Kidney (tissue), 14 donors: ENCODE data around the gene RGS2. TPM values are rescaled to one million over a fixed set of nuclear protein-coding genes. Genes with fewer than 3 reads are reported as not detected.

ENCODE experiments used
- DNase-seq, 5 donors: peaks; one replicate each; pipeline ENCODE4 v3.0.0-alpha.2; 2013 to 2020
- FAIRE-seq: peaks from 2 replicates; lab custom pipeline; 2012; peaks lifted over from hg19 to GRCh38; lab: Jason Lieb, UNC
- H3K27ac ChIP-seq, 2 donors: one replicate each; pipeline ENCODE4 v1.7.0; 2013; ENCODE audit warnings: low read depth in 2 of 2, low read length in 2 of 2, inconsistent platforms in 1 of 2
- H3K27me3 ChIP-seq: one replicate; pipeline ENCODE4 v1.7.1; 2013; ENCODE audit warnings: low read length, inconsistent platforms; ENCODE audit not compliant: control insufficient read depth, insufficient read depth
- H3K36me3 ChIP-seq, 3 donors: one replicate each; pipeline versions ENCODE4 v1.7.0 to v1.7.1; 2013; ENCODE audit warnings: low read length in 3 of 3, control low read depth in 1 of 3, inconsistent platforms in 1 of 3; ENCODE audit not compliant: insufficient read depth in 3 of 3, control insufficient read depth in 2 of 3
- H3K4me1 ChIP-seq, 3 donors: one replicate each; pipeline versions ENCODE4 v1.7.0 to v1.7.1; 2013; ENCODE audit warnings: low read length in 3 of 3, inconsistent platforms in 1 of 3, low read depth in 1 of 3; ENCODE audit not compliant: control insufficient read depth in 2 of 3, insufficient read depth in 2 of 3
- H3K4me3 ChIP-seq, 3 donors: one replicate each; pipeline versions ENCODE4 v1.7.0 to v1.8.1; 2013; ENCODE audit warnings: low read length in 3 of 3, control low read depth in 1 of 3, inconsistent platforms in 1 of 3
- H3K9ac ChIP-seq, 3 donors: one replicate each; pipeline versions ENCODE4 v1.7.0 to v1.7.1; 2013; ENCODE audit warnings: low read length in 3 of 3, control low read depth in 1 of 3, inconsistent platforms in 1 of 3
- H3K9me3 ChIP-seq, 3 donors: one replicate each; pipeline versions ENCODE4 v1.7.0 to v1.7.1; 2013; ENCODE audit warnings: low read length in 3 of 3, control low read depth in 1 of 3, inconsistent platforms in 1 of 3; ENCODE audit not compliant: control insufficient read depth in 2 of 3, insufficient read depth in 1 of 3
- intact Hi-C: fragments of 100-400 bp; cut with DNase I; formaldehyde crosslinking; loops from one replicate; pipeline ENCODE4 v1.11.1; 2022
- polyA plus RNA-seq: library from polyadenylated mRNA; stranded (reverse); fragments of 350-450 nt; fragmentation: Illumina TruSeq; extraction: RNeasy Lipid Tissue Mini Kit (QIAGEN cat#74804); gene quantifications from one replicate; pipeline ENCODE4 v1.2.3, GENCODE V29; 2014; ENCODE audit warnings: low read depth, low replicate concordance; ENCODE audit not compliant: insufficient read depth
- total RNA-seq: library from RNA; stranded (reverse); fragmentation: NEBNext Ultra II Directional; extraction: Animal tissue kit (Norgen Biotek cat#: 25700); gene quantifications from one replicate; pipeline ENCODE4 v1.2.1, GENCODE V29; 2021
- TF ChIP-seq, protein P1 (sequence below): IDR thresholded peaks from 3 replicates; pipeline ENCODE4 v1.5.1; 2012; ENCODE audit warnings: mild to moderate bottlenecking, moderate library complexity, borderline replicate concordance; ENCODE audit not compliant: insufficient read depth; ENCODE audit errors: extremely low read depth
- donor health status: control.
- donor health status: control.
- donor health status: control.
- donor health status: control.
- donor health status: control.
- donor health status: DM: yes; HTN: yes; CAD: no.
- donor health status: Normal renal cell carcinoma (clear cell type).

Gene RGS2
- total and polyA plus RNA-seq, 2 donors from 2014 or later = 51.2 to 85.1 TPM

DNA sequence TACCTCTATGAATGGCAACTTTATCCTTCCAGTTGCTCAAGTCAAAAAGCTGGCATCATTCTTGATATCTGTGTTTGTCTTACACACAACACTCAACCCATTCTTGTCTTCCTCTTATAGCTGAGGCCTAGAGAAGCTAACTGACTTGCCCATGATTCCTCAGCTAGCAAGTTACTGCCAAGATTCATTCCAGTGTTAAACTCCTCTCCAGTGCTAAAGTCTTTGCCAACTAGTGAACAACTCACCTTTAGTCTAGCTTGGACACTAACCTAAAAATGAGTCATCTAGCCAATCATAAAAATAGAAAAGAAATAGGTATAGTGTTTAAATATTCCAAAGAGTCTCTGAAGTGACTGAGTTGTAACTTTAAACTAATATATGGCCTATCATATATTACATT, 45.6 kb upstream of the RGS2 start:
- H3K4me3 ChIP-seq = no peak overlapping the region
- H3K9me3 ChIP-seq = no peaks in the 10 kb centered on the region
- TF ChIP-seq, protein P1, sequence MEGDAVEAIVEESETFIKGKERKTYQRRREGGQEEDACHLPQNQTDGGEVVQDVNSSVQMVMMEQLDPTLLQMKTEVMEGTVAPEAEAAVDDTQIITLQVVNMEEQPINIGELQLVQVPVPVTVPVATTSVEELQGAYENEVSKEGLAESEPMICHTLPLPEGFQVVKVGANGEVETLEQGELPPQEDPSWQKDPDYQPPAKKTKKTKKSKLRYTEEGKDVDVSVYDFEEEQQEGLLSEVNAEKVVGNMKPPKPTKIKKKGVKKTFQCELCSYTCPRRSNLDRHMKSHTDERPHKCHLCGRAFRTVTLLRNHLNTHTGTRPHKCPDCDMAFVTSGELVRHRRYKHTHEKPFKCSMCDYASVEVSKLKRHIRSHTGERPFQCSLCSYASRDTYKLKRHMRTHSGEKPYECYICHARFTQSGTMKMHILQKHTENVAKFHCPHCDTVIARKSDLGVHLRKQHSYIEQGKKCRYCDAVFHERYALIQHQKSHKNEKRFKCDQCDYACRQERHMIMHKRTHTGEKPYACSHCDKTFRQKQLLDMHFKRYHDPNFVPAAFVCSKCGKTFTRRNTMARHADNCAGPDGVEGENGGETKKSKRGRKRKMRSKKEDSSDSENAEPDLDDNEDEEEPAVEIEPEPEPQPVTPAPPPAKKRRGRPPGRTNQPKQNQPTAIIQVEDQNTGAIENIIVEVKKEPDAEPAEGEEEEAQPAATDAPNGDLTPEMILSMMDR = no peak
- FAIRE-seq = no peak
- no peaks in the 10 kb centered on the region for H3K4me1 ChIP-seq
- no peak for DNase-seq
- no peaks in the 10 kb centered on the region for H3K27me3 ChIP-seq
- intact Hi-C loops = no loop called here
- H3K9ac ChIP-seq = no peak overlapping the region
- H3K36me3 ChIP-seq = no peaks in the 10 kb centered on the region
- no peak overlapping the region for H3K27ac ChIP-seq

DNA sequence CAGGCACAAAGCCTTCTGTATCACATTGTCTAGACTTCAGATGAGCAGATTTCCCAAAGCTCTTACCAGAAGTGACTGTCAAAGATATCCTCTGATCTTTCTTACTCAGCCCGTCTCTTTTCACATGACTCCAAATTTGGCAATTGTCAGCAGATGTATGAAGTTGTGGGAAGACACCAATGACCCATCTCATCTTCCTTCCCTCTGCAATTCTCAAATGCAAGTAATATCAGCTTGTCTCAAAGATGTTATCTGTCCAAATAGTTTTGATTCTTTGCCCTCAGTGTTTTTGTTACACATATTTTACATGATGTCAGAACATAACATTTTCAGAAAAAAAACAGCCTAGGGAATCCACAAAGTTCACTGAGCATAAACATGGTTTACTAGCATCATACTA, 45.1 kb upstream of the RGS2 start:
- Histone ChIP-seq H3K4me3 (no peak overlapping the region), H3K27ac (no peak overlapping the region), H3K9ac (no peak overlapping the region), H3K27me3 (no peaks in the 10 kb centered on the region), H3K4me1 (no peaks in the 10 kb centered on the region), H3K36me3 (no peaks in the 10 kb centered on the region), H3K9me3 (no peaks in the 10 kb centered on the region)
- TF ChIP-seq, protein P1 = no peak
- DNase-seq = no peak
- no peak for FAIRE-seq
- intact Hi-C loops = no loop called here

DNA sequence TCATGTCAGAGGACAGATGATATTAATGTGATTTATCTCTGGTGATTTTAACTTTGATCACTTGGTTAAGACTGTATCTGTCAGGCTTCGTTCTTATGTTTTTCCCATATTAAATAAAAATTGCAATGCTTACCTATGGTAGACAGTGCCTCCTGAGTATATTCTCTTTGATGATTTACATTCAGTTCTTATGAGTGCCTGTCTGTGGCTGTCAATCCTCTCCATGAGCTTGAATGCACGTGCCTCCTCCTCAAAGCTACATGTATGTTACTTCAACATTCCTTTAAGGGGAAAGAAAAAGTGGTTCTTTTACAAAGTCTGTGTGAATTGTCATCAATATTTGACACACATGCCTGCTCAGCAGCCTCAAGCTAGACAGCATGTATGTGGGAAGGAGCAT, 44.2 kb upstream of the RGS2 start:
- Histone ChIP-seq H3K36me3 (no peaks in the 10 kb centered on the region), H3K27ac (no peak overlapping the region), H3K27me3 (no peaks in the 10 kb centered on the region), H3K4me3 (no peak overlapping the region), H3K4me1 (no peaks in the 10 kb centered on the region), H3K9me3 (no peaks in the 10 kb centered on the region), H3K9ac (no peak overlapping the region)
- DNase-seq = no peak
- intact Hi-C loops = no loop called here
- FAIRE-seq = no peak
- TF ChIP-seq, protein P1 = no peak

DNA sequence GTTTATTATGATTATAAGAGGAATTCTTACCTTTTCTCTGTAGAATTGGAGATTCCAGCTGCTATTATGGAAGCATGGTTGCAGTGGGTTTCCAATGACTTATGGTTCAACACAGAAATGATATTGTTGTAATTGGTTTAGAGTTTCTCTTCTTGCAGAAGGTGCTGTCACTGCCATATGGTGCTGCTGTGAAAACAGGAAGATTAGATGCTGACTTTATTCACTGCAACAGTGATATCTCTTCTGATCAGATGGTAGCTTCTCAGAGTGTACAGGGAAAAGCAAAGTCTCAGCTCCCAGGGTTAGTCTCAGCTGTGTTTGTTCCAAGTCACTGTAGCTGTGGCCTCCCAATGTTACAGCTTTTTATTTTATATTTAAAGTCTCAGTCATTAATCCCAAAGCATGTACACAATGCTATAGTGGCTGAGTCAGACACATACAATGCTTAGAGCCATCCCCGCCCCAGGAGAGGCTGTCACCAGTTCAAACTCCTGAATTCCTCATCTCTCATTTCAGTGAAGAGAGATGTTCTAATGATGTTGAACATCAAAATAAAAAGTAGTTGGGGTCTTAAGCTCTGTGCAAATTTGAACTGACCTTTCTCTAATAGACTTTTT, 42.7 kb upstream of the RGS2 start:
- no peak for DNase-seq
- Histone ChIP-seq H3K27ac (no peak overlapping the region), H3K4me3 (no peak overlapping the region), H3K9ac (no peak overlapping the region), H3K27me3 (no peaks in the 10 kb centered on the region), H3K36me3 (no peaks in the 10 kb centered on the region), H3K9me3 (no peaks in the 10 kb centered on the region), H3K4me1 (no peaks in the 10 kb centered on the region)
- intact Hi-C loops = no loop called here
- no peak for FAIRE-seq
- TF ChIP-seq, protein P1 = no peak
